ENCODE data around the gene TEX264.

Gene TEX264

GRCh38 chr3:51670823-51671733 lies at the start of gene TEX264:
Gene TEX264 (plus strand): TSS chr3:51671252. CDS start chr3:51674305, 3,053 bp downstream.
- Histone ChIP-seq H3K36me3 (ENCODE audit: control insufficient read depth, insufficient read depth, low read length) (peaks cover 5% of the 10 kb centered on the region), H3K4me3 (replicated peaks; ENCODE audit: low read depth, low read length) (peak within 1 kb of the TSS; percentile 86), H3K27me3 (replicated peaks; ENCODE audit: control insufficient read depth, insufficient read depth, low read length) (no peaks in the 10 kb centered on the region)
- DNase-seq (ENCODE audit: extremely low read depth, insufficient read length): peak; percentile 95
- no peak for TF ChIP-seq CTCF (IDR thresholded peaks at IDR 0.05; ENCODE audit: insufficient read depth, low read length, poor library complexity, severe bottlenecking)

GRCh38 chr3:51622413-51622812 lies 48.6 kb upstream of the TEX264 start:
- no peak for DNase-seq (ENCODE audit: extremely low read depth, insufficient read length)
- no peaks in the 10 kb centered on the region for H3K27me3 ChIP-seq (replicated peaks; ENCODE audit: control insufficient read depth, insufficient read depth, low read length)
- H3K4me3 ChIP-seq (replicated peaks; ENCODE audit: low read depth, low read length): no peak overlapping the region
- no peaks in the 10 kb centered on the region for H3K36me3 ChIP-seq (ENCODE audit: control insufficient read depth, insufficient read depth, low read length)
- no peak for TF ChIP-seq CTCF (IDR thresholded peaks at IDR 0.05; ENCODE audit: insufficient read depth, low read length, poor library complexity, severe bottlenecking)

DNA sequence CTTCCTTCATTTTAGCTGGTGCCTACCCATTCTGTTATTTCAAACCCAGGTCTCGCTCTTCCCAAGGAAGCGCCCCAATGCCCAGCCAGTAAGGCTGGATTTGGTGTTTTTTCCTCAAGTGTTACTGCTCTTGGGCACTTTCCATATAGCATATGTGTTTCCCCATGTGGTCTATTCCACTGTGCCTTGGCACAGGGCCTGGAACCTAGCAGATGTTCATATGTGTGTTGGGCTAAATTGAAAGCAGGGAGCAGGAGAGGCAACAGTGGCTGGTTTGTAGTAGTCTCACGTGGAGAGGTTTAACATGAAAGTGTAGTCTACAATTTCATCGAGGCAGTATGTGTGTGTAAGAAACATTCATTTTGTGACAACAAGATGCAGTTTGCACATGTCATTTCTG lies 48.2 kb upstream of the TEX264 start:
- Histone ChIP-seq H3K27me3 (replicated peaks; ENCODE audit: control insufficient read depth, insufficient read depth, low read length) (no peaks in the 10 kb centered on the region), H3K4me3 (replicated peaks; ENCODE audit: low read depth, low read length) (no peak overlapping the region), H3K36me3 (ENCODE audit: control insufficient read depth, insufficient read depth, low read length) (no peaks in the 10 kb centered on the region; the same call in 1 of the 2 replicates)
- no peak for TF ChIP-seq CTCF (IDR thresholded peaks at IDR 0.05; ENCODE audit: insufficient read depth, low read length, poor library complexity, severe bottlenecking)
- DNase-seq (ENCODE audit: extremely low read depth, insufficient read length): no peak

- no peak overlapping the region for H3K4me3 ChIP-seq (replicated peaks; ENCODE audit: low read depth, low read length)
- H3K27me3 ChIP-seq (replicated peaks; ENCODE audit: control insufficient read depth, insufficient read depth, low read length): no peaks in the 10 kb centered on the region
- peaks cover 10% of the 10 kb centered on the region for H3K36me3 ChIP-seq (ENCODE audit: control insufficient read depth, insufficient read depth, low read length)
- DNase-seq (ENCODE audit: extremely low read depth, insufficient read length): no peak
- no peak for TF ChIP-seq CTCF (IDR thresholded peaks at IDR 0.05; ENCODE audit: insufficient read depth, low read length, poor library complexity, severe bottlenecking)
Measured at GRCh38 chr3:51630513-51630912, 40.5 kb upstream of the TEX264 start.

DNA sequence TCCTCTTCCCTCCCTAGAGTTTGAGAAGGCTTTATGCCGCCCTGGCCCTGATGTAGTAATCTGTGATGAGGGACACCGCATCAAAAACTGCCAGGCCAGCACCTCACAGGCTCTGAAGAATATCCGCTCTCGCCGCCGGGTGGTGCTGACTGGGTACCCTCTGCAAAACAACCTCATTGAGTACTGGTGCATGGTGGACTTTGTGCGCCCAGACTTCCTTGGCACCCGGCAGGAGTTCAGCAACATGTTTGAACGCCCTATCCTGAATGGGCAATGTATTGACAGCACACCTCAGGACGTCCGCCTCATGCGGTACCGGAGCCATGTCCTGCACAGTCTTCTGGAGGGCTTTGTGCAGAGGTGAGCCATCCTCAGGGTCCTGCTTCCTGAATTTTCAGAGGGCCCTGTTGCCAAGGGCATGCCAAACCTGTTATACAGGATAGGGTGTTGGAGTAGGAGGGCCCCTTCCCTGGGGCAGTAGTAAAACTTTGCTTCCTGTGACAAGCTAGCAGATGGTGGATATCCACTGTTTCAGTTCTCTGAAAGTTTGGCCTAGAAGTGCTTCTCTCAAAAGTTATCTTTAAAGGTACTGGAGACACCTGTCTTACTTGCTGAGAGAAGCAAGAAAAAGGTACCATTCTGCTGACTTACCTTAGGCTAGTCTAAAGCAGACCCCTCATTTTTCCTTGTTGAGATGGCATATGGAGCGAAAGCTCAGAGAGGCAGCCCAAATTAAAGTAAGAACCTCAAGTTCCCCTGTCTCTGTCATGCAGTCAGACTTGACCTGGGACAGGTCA lies 33.7 kb upstream of the TEX264 start:
- peaks cover 20% of the 10 kb centered on the region for H3K36me3 ChIP-seq (ENCODE audit: control insufficient read depth, insufficient read depth, low read length)
- DNase-seq (ENCODE audit: extremely low read depth, insufficient read length): no peak
- TF ChIP-seq CTCF (IDR thresholded peaks at IDR 0.05; ENCODE audit: insufficient read depth, low read length, poor library complexity, severe bottlenecking): no peak
- H3K4me3 ChIP-seq (replicated peaks; ENCODE audit: low read depth, low read length): no peak overlapping the region
- no peaks in the 10 kb centered on the region for H3K27me3 ChIP-seq (replicated peaks; ENCODE audit: control insufficient read depth, insufficient read depth, low read length)

Measured in GM06990 (cell line).